IMR-90 (cell line): ENCODE measurements around the gene CFAP70. TPM values are rescaled to one million over a fixed set of nuclear protein-coding genes. Genes with fewer than 3 reads are reported as not detected.

Experiments used
- ATAC-seq: fragments of 200-7000 bp; cut with Tn5 transposase; 2 replicates; pipeline ENCODE4 v1.9.1; 2020; ENCODE audit warnings: low read depth, mild to moderate bottlenecking, moderate library complexity
- BruUV-seq: library from RNA; stranded (reverse); fragments of 400-500 nt; replicated peaks from 2 replicates; lab custom pipeline; 2021; lab: Mats Ljungman, UMichigan
- CTCF ChIA-PET: fragments of 300-600 bp; formaldehyde crosslinking; extraction: SDS; loops from one replicate; lab custom pipeline; 2021; ENCODE audit warnings: antibody characterized with exemption; lab: Yijun Ruan, JAX
- POLR2A ChIA-PET: fragments of 300-600 bp; sonication (Branson Sonifier 250); formaldehyde crosslinking; loops from one replicate; lab custom pipeline; 2022; ENCODE audit warnings: antibody characterized with exemption; ENCODE audit not compliant: unreplicated experiment; lab: Charles Lee
- DNase-seq: peaks from one replicate; pipeline ENCODE4 v3.0.0; 2013
- H2AFZ ChIP-seq: replicated peaks from 2 replicates; pipeline ENCODE3; 2013; ENCODE audit warnings: low read length, mild to moderate bottlenecking; ENCODE audit not compliant: poor library complexity
- H2AK5ac ChIP-seq: 2 replicates; pipeline ENCODE4 v1.6.1; 2013; ENCODE audit warnings: low read depth, low read length, inconsistent platforms
- H2AK9ac ChIP-seq: replicated peaks from 2 replicates; pipeline ENCODE3; 2013; ENCODE audit warnings: mild to moderate bottlenecking, low read depth, low read length, moderate library complexity; ENCODE audit not compliant: poor library complexity
- H2BK120ac ChIP-seq: 2 replicates; pipeline ENCODE4 v1.6.1; 2013; ENCODE audit warnings: low read depth, low read length, inconsistent platforms
- H2BK15ac ChIP-seq: 3 replicates; pipeline ENCODE4 v1.6.1; 2013; ENCODE audit warnings: low read depth, low read length, inconsistent platforms
- H2BK20ac ChIP-seq: 2 replicates; pipeline ENCODE4 v1.6.1; 2013; ENCODE audit warnings: low read depth, mild to moderate bottlenecking, inconsistent platforms, low read length, moderate library complexity
- H2BK5ac ChIP-seq: 2 replicates; pipeline ENCODE4 v1.6.1; 2013; ENCODE audit warnings: mild to moderate bottlenecking, low read depth, low read length, inconsistent platforms; ENCODE audit not compliant: poor library complexity, severe bottlenecking
- H3K14ac ChIP-seq: replicated peaks from 2 replicates; pipeline ENCODE4 v1.6.1; 2013; ENCODE audit warnings: low read depth, low read length, inconsistent platforms
- H3K18ac ChIP-seq: 2 replicates; pipeline ENCODE4 v1.6.1; 2013; ENCODE audit warnings: low read depth, low read length, control low read depth
- H3K23ac ChIP-seq: 2 replicates; pipeline ENCODE4 v1.6.1; 2013; ENCODE audit warnings: low read depth, low read length, inconsistent platforms
- H3K27ac ChIP-seq: 2 replicates; pipeline ENCODE4 v1.5.1; 2013; ENCODE audit warnings: mild to moderate bottlenecking, control low read depth, low read length; ENCODE audit not compliant: insufficient read depth
- H3K27me3 ChIP-seq: 2 replicates; pipeline ENCODE4 v1.6.1; 2013; ENCODE audit warnings: low read length; ENCODE audit not compliant: control insufficient read depth, insufficient read depth
- H3K36me3 ChIP-seq: 2 replicates; pipeline ENCODE4 v1.6.1; 2013; ENCODE audit warnings: low read length, mixed read lengths; ENCODE audit not compliant: control insufficient read depth, insufficient read depth
- H3K4ac ChIP-seq: 2 replicates; pipeline ENCODE4 v1.6.1; 2013; ENCODE audit warnings: low read depth, low read length, inconsistent platforms
- H3K4me1 ChIP-seq: 2 replicates; pipeline ENCODE4 v1.6.1; 2013; ENCODE audit warnings: low read length, mixed read lengths; ENCODE audit not compliant: control insufficient read depth, insufficient read depth
- H3K4me2 ChIP-seq: 2 replicates; pipeline ENCODE4 v1.6.1; 2013; ENCODE audit warnings: low read depth, mild to moderate bottlenecking, control low read depth, low read length, moderate library complexity
- H3K4me3 ChIP-seq: 2 replicates; pipeline ENCODE4 v1.5.1; 2013; ENCODE audit warnings: low read depth, mild to moderate bottlenecking, control low read depth, low read length, moderate library complexity; ENCODE audit not compliant: insufficient read depth
- H3K56ac ChIP-seq: 2 replicates; pipeline ENCODE4 v1.6.1; 2013; ENCODE audit warnings: low read length, inconsistent platforms; ENCODE audit not compliant: insufficient read depth; ENCODE audit errors: extremely low read depth
- H3K79me1 ChIP-seq, 2 experiments: 2 replicates each; pipeline ENCODE4 v1.6.1; 2013; ENCODE audit warnings: low read length in 2 of 2, inconsistent platforms in 1 of 2, low read depth in 1 of 2
- H3K9ac ChIP-seq: 2 replicates; pipeline ENCODE4 v1.6.1; 2013; ENCODE audit warnings: low read depth, low read length, control low read depth
- H3K9me1 ChIP-seq: 2 replicates; pipeline ENCODE4 v1.6.1; 2013; ENCODE audit warnings: low read length, inconsistent platforms; ENCODE audit not compliant: insufficient read depth
- H3K9me3 ChIP-seq: 2 replicates; pipeline ENCODE4 v1.6.1; 2013; ENCODE audit warnings: low read length; ENCODE audit not compliant: control insufficient read depth, insufficient read depth
- H4K20me1 ChIP-seq: 2 replicates; pipeline ENCODE4 v1.6.1; 2013; ENCODE audit warnings: low read length, inconsistent platforms; ENCODE audit not compliant: insufficient read depth
- H4K5ac ChIP-seq: 2 replicates; pipeline ENCODE4 v1.6.1; 2013; ENCODE audit warnings: mild to moderate bottlenecking, low read depth, low read length, control low read depth
- H4K8ac ChIP-seq, 2 experiments: 2 replicates each; pipeline ENCODE4 v1.6.1; 2013; ENCODE audit warnings: low read depth in 2 of 2, low read length in 2 of 2, control low read depth in 1 of 2, inconsistent platforms in 1 of 2
- H4K91ac ChIP-seq: 2 replicates; pipeline ENCODE4 v1.6.1; 2013; ENCODE audit warnings: low read depth, low read length, inconsistent platforms; ENCODE audit not compliant: insufficient read depth
- CEBPB ChIP-seq: IDR thresholded peaks from 2 replicates; pipeline ENCODE4 v1.6.1; 2012; ENCODE audit warnings: low read depth, low read length, improper control_type of control experiment
- MXI1 ChIP-seq: IDR thresholded peaks from 2 replicates; pipeline ENCODE4 v1.6.1; 2012; ENCODE audit warnings: low read depth, mild to moderate bottlenecking, low read length, moderate library complexity, borderline replicate concordance
- USF2 ChIP-seq: fragments of 150-350 bp; IDR thresholded peaks from 2 replicates; pipeline ENCODE4 v1.6.1; 2017; ENCODE audit warnings: mild to moderate bottlenecking, antibody characterized with exemption, low read length, low read depth
- WGBS, 2 experiments: methylation state at CpG; one replicate each; pipeline versions ENCODE4 v1.1.5 to v1.1.7; 2013; ENCODE audit warnings: missing lambda C conversion rate in 2 of 2; ENCODE audit not compliant: insufficient read length in 1 of 2; ENCODE audit errors: extremely low coverage in 2 of 2; 5-methylcytosine and 5-hydroxymethylcytosine counted together
- dilution Hi-C: fragments of 300-500 bp; cut with HindIII; formaldehyde crosslinking; loops from one replicate; pipeline ENCODE4 v1.14.3; 2018; ENCODE audit warnings: low sequenced_read_pairs; ENCODE audit not compliant: unreplicated experiment
- in situ Hi-C: fragments of 300-500 bp; cut with MboI; formaldehyde crosslinking; loops from 3 replicates; pipeline ENCODE4 v1.14.3; 2019; ENCODE audit warnings: low sequenced_read_pairs, inconsistent platforms, mixed read lengths
- intact Hi-C: fragments of 100-400 bp; cut with micrococcal nuclease; formaldehyde crosslinking; loops from 2 replicates; pipeline ENCODE4 v1.10.0; 2022
- polyA plus RNA-seq, 3 experiments: library from polyadenylated mRNA; depleted of rRNA; stranded (reverse); fragments of >200 nt; gene quantifications; 2 replicates each; pipeline ENCODE4 v1.2.3, GENCODE V29; 2012; ENCODE audit warnings: low replicate concordance in 1 of 3
- total RNA-seq: library from RNA; depleted of rRNA; stranded (reverse); fragments of >200 nt; gene quantifications from 2 replicates; pipeline ENCODE4 v1.2.3, GENCODE V29; 2012

CFAP70 gene
- total and polyA plus RNA-seq, 2 of the 4 experiments (the other 2 are of a cell fraction): 0.15 to 0.18 TPM

- peak overlapping the region; percentile 92 for H2AK5ac ChIP-seq
- H4K91ac ChIP-seq: peak overlapping the region; percentile 89
- H3K79me1 ChIP-seq: peaks cover 21 to 41% of the 10 kb centered on the region in 2 experiments
- H3K4ac ChIP-seq: peak overlapping the region; percentile 91
- ATAC-seq (peak; percentile 72), DNase-seq (no peak)
- H3K4me3 ChIP-seq: peak overlapping the region; percentile 54
- H3K27me3 ChIP-seq: no peaks in the 10 kb centered on the region
- 23% methylated on average over 17 of the region's 23 CpGs; no CpG with 5 or more reads in 1 of the 2 experiments for WGBS, 2 experiments
- BruUV-seq: TSS peak; percentile 6
- no peaks in the 10 kb centered on the region for H4K20me1 ChIP-seq
- ChIA-PET POLR2A (no interaction called here), CTCF (interaction anchor here (0.6 kb wide), 1 partner anchor 141 kb away, joined by 3 read pairs; no protein-coding TSS in a partner anchor)
- H2BK5ac ChIP-seq: peak overlapping the region; percentile 94
- peak; percentile 70; the same call in 1 of the 2 replicates for TF ChIP-seq USF2
- TF ChIP-seq MXI1: no peak
- peak; percentile 53; the same call in 1 of the 2 replicates for TF ChIP-seq CEBPB
- H3K4me1 ChIP-seq: peaks cover 8% of the 10 kb centered on the region
- H3K27ac ChIP-seq: peak overlapping the region; percentile 93
- 0 out of 2 replicates have a peak, but pooled peaks cover 3% of the 10 kb centered on the region for H3K9me1 ChIP-seq
- H2AFZ ChIP-seq: peak overlapping the region; percentile 100
- H2BK120ac ChIP-seq: peak overlapping the region; percentile 50; the same call in 1 of the 2 replicates
- in situ Hi-C loops (loop anchor here (25.0 kb wide), 1 partner anchor 385 kb away; the partner anchor contains the start of gene MYOZ1), intact Hi-C loops (loop anchor here (1.0 to 10.0 kb wide), 2 partner anchors 108 to 243 kb away; partner anchors contain the start of gene PPP3CB), dilution Hi-C loops (no loop called here)
- H3K14ac ChIP-seq: peak overlapping the region; percentile 99
- peak overlapping the region; percentile 73 for H4K5ac ChIP-seq
- peak overlapping the region; percentile 96 for H3K56ac ChIP-seq
- H2BK20ac ChIP-seq: no peak overlapping the region; the same call in 1 of the 2 replicates
- H3K23ac ChIP-seq: peak overlapping the region; percentile 67
- H4K8ac ChIP-seq: peak overlapping the region; percentile 88 to 96
- H3K4me2 ChIP-seq: peak overlapping the region; percentile 94
- no peak overlapping the region for H2BK15ac ChIP-seq
- peaks cover 8% of the 10 kb centered on the region for H3K36me3 ChIP-seq
- H3K9me3 ChIP-seq: no peaks in the 10 kb centered on the region
- H2AK9ac ChIP-seq: peak overlapping the region; percentile 85
- H3K18ac ChIP-seq: peak overlapping the region; percentile 7; the same call in 1 of the 2 replicates
- H3K9ac ChIP-seq: peak overlapping the region; percentile 88
Observed at GRCh38 chr10:73251683-73252444, 106.8 kb downstream of the CFAP70 start.
